Measurements from ENCODE around the gene VTN.

The VTN gene

GRCh38 chr17:28357061-28357900 is 12.8 kb downstream of the VTN start, which contains the start of gene POLDIP2:
Gene POLDIP2 (minus strand): TSS chr17:28357527. CDS start chr17:28357448, 79 bp downstream.
- Histone ChIP-seq H2BK120ac (ENCODE audit: insufficient read depth, low read length, poor library complexity) (peak within 1 kb of the TSS; percentile 74), H3K9ac (ENCODE audit: low read length) (peak within 1 kb of the TSS; percentile 99), H4K8ac (ENCODE audit: low read depth, low read length) (peak within 1 kb of the TSS; percentile 99), H2BK5ac (ENCODE audit: low read depth, low read length, poor library complexity) (peak within 1 kb of the TSS; percentile 76), H2AK5ac (ENCODE audit: low read length) (peak within 1 kb of the TSS; percentile 84), H3K4ac (ENCODE audit: low read depth, low read length) (peak within 1 kb of the TSS; percentile 94), H3K27ac (ENCODE audit: low read depth, low read length) (peak within 1 kb of the TSS; percentile 57), H3K9me3 (ENCODE audit: insufficient read depth, low read depth, low read length) (no peaks in the 10 kb centered on the region), H3K79me2 (ENCODE audit: control insufficient read depth, insufficient read depth, low read length, poor library complexity) (peaks cover 10% of the 10 kb centered on the region), H4K12ac (ENCODE audit: low read depth, low read length) (peak within 1 kb of the TSS; percentile 92), H2BK12ac (ENCODE audit: low read length) (peak within 1 kb of the TSS; percentile 69), H3K18ac (ENCODE audit: low read length) (peak within 1 kb of the TSS; percentile 95), H3K14ac (ENCODE audit: low read length) (peak within 1 kb of the TSS; percentile 97), H3K36me3 (ENCODE audit: control insufficient read depth in 1 of 2, insufficient read depth in 2 of 2, low read length in 2 of 2) (peaks cover 31 to 42% of the 10 kb centered on the region in 2 experiments), H3K27me3 (ENCODE audit: insufficient read depth, low read length) (no peaks in the 10 kb centered on the region), H3K4me3 (ENCODE audit: low read depth, low read length) (peak within 1 kb of the TSS; percentile 98), H4K91ac (ENCODE audit: low read depth, low read length) (peak within 1 kb of the TSS; percentile 92), H2AFZ (ENCODE audit: insufficient read depth, low read length, poor library complexity) (peak within 1 kb of the TSS; percentile 94), H3K79me1 (ENCODE audit: low read length) (peaks cover 9% of the 10 kb centered on the region), H3K4me2 (ENCODE audit: low read length) (peak within 1 kb of the TSS; percentile 81), H3K4me1 (ENCODE audit: control insufficient read depth in 1 of 2, insufficient read depth in 2 of 2, low read length in 2 of 2) (peaks cover 0 to 9% of the 10 kb centered on the region in 2 experiments), H3K23ac (ENCODE audit: low read length) (no peak within 1 kb of the TSS)
- WGBS (ENCODE audit: extremely low coverage, insufficient coverage, insufficient read length), result no CpG with 5 or more reads among the region's 80 CpGs
- peak; percentile 93 to 97 for DNase-seq

- H3K27ac ChIP-seq (ENCODE audit: low read depth, low read length), result no peak overlapping the region
Measured at GRCh38 chr17:28350271-28350670, 19.8 kb downstream of the VTN start.

GRCh38 chr17:28348979-28349378 is 21.1 kb downstream of the VTN start:
- Histone ChIP-seq H3K27me3 (ENCODE audit: insufficient read depth, low read length) (no peaks in the 10 kb centered on the region), H2AK5ac (ENCODE audit: low read length) (no peak overlapping the region), H3K4me1 (ENCODE audit: control insufficient read depth in 1 of 2, insufficient read depth in 2 of 2, low read length in 2 of 2) (peaks cover 2 to 8% of the 10 kb centered on the region in 2 experiments), H3K27ac (ENCODE audit: low read depth, low read length) (no peak overlapping the region), H2BK120ac (ENCODE audit: insufficient read depth, low read length, poor library complexity) (no peak overlapping the region), H3K79me1 (ENCODE audit: low read length) (no peaks in the 10 kb centered on the region), H3K9ac (ENCODE audit: low read length) (no peak overlapping the region), H3K23ac (ENCODE audit: low read length) (no peak overlapping the region), H4K91ac (ENCODE audit: low read depth, low read length) (no peak overlapping the region), H4K8ac (ENCODE audit: low read depth, low read length) (no peak overlapping the region), H3K18ac (ENCODE audit: low read length) (no peak overlapping the region), H2BK5ac (ENCODE audit: low read depth, low read length, poor library complexity) (no peak overlapping the region), H3K4me2 (ENCODE audit: low read length) (no peak overlapping the region), H3K36me3 (ENCODE audit: control insufficient read depth in 1 of 2, insufficient read depth in 2 of 2, low read length in 2 of 2) (peaks cover 59 to 79% of the 10 kb centered on the region in 2 experiments), H4K12ac (ENCODE audit: low read depth, low read length) (no peak overlapping the region), H2AFZ (ENCODE audit: insufficient read depth, low read length, poor library complexity) (no peak overlapping the region), H3K4ac (ENCODE audit: low read depth, low read length) (no peak overlapping the region), H3K4me3 (ENCODE audit: low read depth, low read length) (no peak overlapping the region), H3K9me3 (ENCODE audit: insufficient read depth, low read depth, low read length) (no peaks in the 10 kb centered on the region), H3K79me2 (ENCODE audit: control insufficient read depth, insufficient read depth, low read length, poor library complexity) (no peaks in the 10 kb centered on the region), H3K14ac (ENCODE audit: low read length) (no peak overlapping the region), H2BK12ac (ENCODE audit: low read length) (no peak overlapping the region)
- no peak for DNase-seq
- no CpG with 5 or more reads among the region's 3 CpGs for WGBS (ENCODE audit: extremely low coverage, insufficient coverage, insufficient read length)

More at GRCh38 chr17:28350271-28350670, 19.8 kb downstream of the VTN start:
- Histone ChIP-seq H2AFZ (ENCODE audit: insufficient read depth, low read length, poor library complexity) (no peak overlapping the region), H4K91ac (ENCODE audit: low read depth, low read length) (no peak overlapping the region), H3K79me1 (ENCODE audit: low read length) (no peaks in the 10 kb centered on the region), H3K36me3 (ENCODE audit: control insufficient read depth in 1 of 2, insufficient read depth in 2 of 2, low read length in 2 of 2) (peaks cover 54 to 73% of the 10 kb centered on the region in 2 experiments), H2BK12ac (ENCODE audit: low read length) (no peak overlapping the region), H3K14ac (ENCODE audit: low read length) (no peak overlapping the region), H2AK5ac (ENCODE audit: low read length) (no peak overlapping the region), H3K4me2 (ENCODE audit: low read length) (no peak overlapping the region), H4K8ac (ENCODE audit: low read depth, low read length) (no peak overlapping the region), H3K4me3 (ENCODE audit: low read depth, low read length) (no peak overlapping the region), H3K27me3 (ENCODE audit: insufficient read depth, low read length) (no peaks in the 10 kb centered on the region), H3K18ac (ENCODE audit: low read length) (no peak overlapping the region), H3K4me1 (ENCODE audit: control insufficient read depth in 1 of 2, insufficient read depth in 2 of 2, low read length in 2 of 2) (peaks cover 2 to 6% of the 10 kb centered on the region in 2 experiments), H2BK120ac (ENCODE audit: insufficient read depth, low read length, poor library complexity) (no peak overlapping the region), H3K9ac (ENCODE audit: low read length) (no peak overlapping the region), H2BK5ac (ENCODE audit: low read depth, low read length, poor library complexity) (no peak overlapping the region), H3K4ac (ENCODE audit: low read depth, low read length) (no peak overlapping the region), H3K23ac (ENCODE audit: low read length) (no peak overlapping the region), H3K79me2 (ENCODE audit: control insufficient read depth, insufficient read depth, low read length, poor library complexity) (no peaks in the 10 kb centered on the region), H4K12ac (ENCODE audit: low read depth, low read length) (no peak overlapping the region), H3K9me3 (ENCODE audit: insufficient read depth, low read depth, low read length) (no peaks in the 10 kb centered on the region)
- DNase-seq, result no peak
- no CpG with 5 or more reads among the region's 7 CpGs for WGBS (ENCODE audit: extremely low coverage, insufficient coverage, insufficient read length)

GRCh38 chr17:28347261-28347891 is 22.7 kb downstream of the VTN start:
- H3K14ac ChIP-seq (ENCODE audit: low read length), result no peak overlapping the region
- H2BK12ac ChIP-seq (ENCODE audit: low read length), result no peak overlapping the region
- no peaks in the 10 kb centered on the region for H3K9me3 ChIP-seq (ENCODE audit: insufficient read depth, low read depth, low read length)
- no peaks in the 10 kb centered on the region for H3K79me2 ChIP-seq (ENCODE audit: control insufficient read depth, insufficient read depth, low read length, poor library complexity)
- H4K8ac ChIP-seq (ENCODE audit: low read depth, low read length), result peak overlapping the region; percentile 13
- no peak overlapping the region for H3K23ac ChIP-seq (ENCODE audit: low read length)
- no CpG with 5 or more reads among the region's 8 CpGs for WGBS (ENCODE audit: extremely low coverage, insufficient coverage, insufficient read length)
- no peak overlapping the region for H4K91ac ChIP-seq (ENCODE audit: low read depth, low read length)
- H2AFZ ChIP-seq (ENCODE audit: insufficient read depth, low read length, poor library complexity), result no peak overlapping the region
- no peak overlapping the region for H2BK5ac ChIP-seq (ENCODE audit: low read depth, low read length, poor library complexity)
- peak; percentile 50 to 53 for DNase-seq
- H3K27ac ChIP-seq (ENCODE audit: low read depth, low read length), result peak overlapping the region; percentile 15
- H3K9ac ChIP-seq (ENCODE audit: low read length), result no peak overlapping the region
- no peak overlapping the region for H3K4me3 ChIP-seq (ENCODE audit: low read depth, low read length)
- no peak overlapping the region for H3K4ac ChIP-seq (ENCODE audit: low read depth, low read length)
- peak overlapping the region; percentile 47 for H3K18ac ChIP-seq (ENCODE audit: low read length)
- H4K12ac ChIP-seq (ENCODE audit: low read depth, low read length), result peak overlapping the region; percentile 27
- peaks cover 65 to 82% of the 10 kb centered on the region in 2 experiments for H3K36me3 ChIP-seq (ENCODE audit: control insufficient read depth in 1 of 2, insufficient read depth in 2 of 2, low read length in 2 of 2)
- H2AK5ac ChIP-seq (ENCODE audit: low read length), result no peak overlapping the region
- no peaks in the 10 kb centered on the region for H3K27me3 ChIP-seq (ENCODE audit: insufficient read depth, low read length)
- H3K79me1 ChIP-seq (ENCODE audit: low read length), result no peaks in the 10 kb centered on the region
- peaks cover 2 to 8% of the 10 kb centered on the region in 2 experiments for H3K4me1 ChIP-seq (ENCODE audit: control insufficient read depth in 1 of 2, insufficient read depth in 2 of 2, low read length in 2 of 2)
- no peak overlapping the region for H2BK120ac ChIP-seq (ENCODE audit: insufficient read depth, low read length, poor library complexity)
- no peak overlapping the region for H3K4me2 ChIP-seq (ENCODE audit: low read length)
